ENCODE measurements around the gene FOXJ1. TPM values are rescaled to one million over a fixed set of nuclear protein-coding genes. Genes with fewer than 3 reads are reported as not detected.

Gene FOXJ1
- total and polyA plus RNA-seq, 2 donors from 2014 or later = 3.4 to 6.8 TPM

DNA sequence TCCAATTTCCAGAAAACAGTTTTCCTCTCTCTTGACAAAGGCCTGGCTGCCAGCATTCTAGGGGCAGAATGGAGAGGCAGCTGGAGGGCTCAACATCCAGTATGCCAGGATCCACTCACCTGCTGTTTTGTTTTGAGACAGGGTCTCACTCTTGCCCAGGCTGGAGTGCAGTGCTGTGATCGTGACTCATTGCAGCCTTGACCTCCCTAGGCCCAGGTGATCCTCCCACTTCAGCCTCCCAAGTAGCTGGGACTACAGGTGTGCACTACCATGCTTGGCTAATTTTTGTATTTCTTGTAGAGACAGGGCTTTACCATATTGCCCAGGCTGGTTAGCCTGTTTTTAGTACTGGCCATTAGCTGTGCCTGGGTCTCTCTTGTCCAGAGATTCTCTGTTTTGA is 29.1 kb upstream of the FOXJ1 start:
- Histone ChIP-seq H3K9me3 (ENCODE audit: control insufficient read depth in 2 of 3, insufficient read depth in 1 of 3, low read length in 3 of 3) (no peaks in the 10 kb centered on the region), H3K4me1 (ENCODE audit: control insufficient read depth in 2 of 3, insufficient read depth in 2 of 3, low read depth in 1 of 3, low read length in 3 of 3) (no peaks in the 10 kb centered on the region), H3K9ac (ENCODE audit: low read length in 3 of 3) (no peak overlapping the region), H3K27me3 (ENCODE audit: control insufficient read depth, insufficient read depth, low read length) (no peaks in the 10 kb centered on the region), H3K4me3 (ENCODE audit: low read length in 3 of 3) (no peak overlapping the region), H3K36me3 (ENCODE audit: control insufficient read depth in 2 of 3, insufficient read depth in 3 of 3, low read length in 3 of 3) (no peaks in the 10 kb centered on the region), H3K27ac (ENCODE audit: low read depth in 2 of 2, low read length in 2 of 2) (no peak overlapping the region)
- no peak for DNase-seq
- FAIRE-seq = no peak
- no peak for TF ChIP-seq CTCF (IDR thresholded peaks at IDR 0.05; ENCODE audit: borderline replicate concordance, extremely low read depth, insufficient read depth)
- intact Hi-C loops (cut with DNase I) = no loop called here

DNA sequence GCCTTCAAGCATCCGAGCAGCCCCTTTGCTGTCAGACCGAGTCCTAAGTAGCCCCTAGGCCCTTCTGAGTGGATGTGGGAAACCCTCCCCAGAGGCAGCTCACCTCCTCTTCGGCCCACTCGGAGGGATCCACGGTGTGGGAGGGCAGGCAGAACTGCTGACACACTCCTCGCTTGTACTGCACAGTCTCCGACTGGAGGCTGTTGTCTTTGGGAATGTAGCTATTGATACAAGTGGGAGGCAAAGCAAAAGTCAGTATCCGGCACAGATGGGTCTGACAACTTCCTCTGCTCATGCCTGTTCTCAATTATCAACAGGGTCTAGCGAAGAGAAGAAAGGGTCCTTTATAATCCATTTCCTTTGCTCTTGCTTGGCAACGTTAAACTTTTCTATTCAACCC is 25.9 kb upstream of the FOXJ1 start:
- Histone ChIP-seq H3K27me3 (ENCODE audit: control insufficient read depth, insufficient read depth, low read length) (no peaks in the 10 kb centered on the region), H3K36me3 (ENCODE audit: control insufficient read depth in 2 of 3, insufficient read depth in 3 of 3, low read length in 3 of 3) (no peaks in the 10 kb centered on the region), H3K27ac (ENCODE audit: low read depth in 2 of 2, low read length in 2 of 2) (no peak overlapping the region), H3K9ac (ENCODE audit: low read length in 3 of 3) (no peak overlapping the region), H3K4me1 (ENCODE audit: control insufficient read depth in 2 of 3, insufficient read depth in 2 of 3, low read depth in 1 of 3, low read length in 3 of 3) (peaks cover 0 to 5% (median 0%) of the 10 kb centered on the region in 3 donors), H3K9me3 (ENCODE audit: control insufficient read depth in 2 of 3, insufficient read depth in 1 of 3, low read length in 3 of 3) (no peaks in the 10 kb centered on the region), H3K4me3 (ENCODE audit: low read length in 3 of 3) (no peak overlapping the region)
- TF ChIP-seq CTCF (IDR thresholded peaks at IDR 0.05; ENCODE audit: borderline replicate concordance, extremely low read depth, insufficient read depth) = no peak
- intact Hi-C loops (cut with DNase I) = loop anchor here (10.0 kb wide), 1 partner anchor 58 kb away; no protein-coding TSS in a partner anchor
- DNase-seq = no peak
- FAIRE-seq = no peak

- no peaks in the 10 kb centered on the region for H3K36me3 ChIP-seq (ENCODE audit: control insufficient read depth in 2 of 3, insufficient read depth in 3 of 3, low read length in 3 of 3)
- no peak for TF ChIP-seq CTCF (IDR thresholded peaks at IDR 0.05; ENCODE audit: borderline replicate concordance, extremely low read depth, insufficient read depth)
- H3K9ac ChIP-seq (ENCODE audit: low read length in 3 of 3) = no peak overlapping the region
- H3K4me3 ChIP-seq (ENCODE audit: low read length in 3 of 3) = no peak overlapping the region
- H3K27me3 ChIP-seq (ENCODE audit: control insufficient read depth, insufficient read depth, low read length) = no peaks in the 10 kb centered on the region
- H3K9me3 ChIP-seq (ENCODE audit: control insufficient read depth in 2 of 3, insufficient read depth in 1 of 3, low read length in 3 of 3) = no peaks in the 10 kb centered on the region
- peaks cover 0 to 12% (median 0%) of the 10 kb centered on the region in 3 donors for H3K4me1 ChIP-seq (ENCODE audit: control insufficient read depth in 2 of 3, insufficient read depth in 2 of 3, low read depth in 1 of 3, low read length in 3 of 3)
- DNase-seq = no peak
- no peak overlapping the region for H3K27ac ChIP-seq (ENCODE audit: low read depth in 2 of 2, low read length in 2 of 2)
- intact Hi-C loops (cut with DNase I) = loop anchor here (10.0 kb wide), 1 partner anchor 59 kb away; no protein-coding TSS in a partner anchor
- no peak for FAIRE-seq
These were observed 25.1 kb upstream of the FOXJ1 start for GRCh38 chr17:76166168-76166567.

GRCh38 chr17:76164331-76164730 is 23.3 kb upstream of the FOXJ1 start:
- H3K27ac ChIP-seq (ENCODE audit: low read depth in 2 of 2, low read length in 2 of 2) = no peak overlapping the region
- no peak overlapping the region for H3K9ac ChIP-seq (ENCODE audit: low read length in 3 of 3)
- DNase-seq (no peak), FAIRE-seq (no peak)
- intact Hi-C loops (cut with DNase I) = loop anchor here (10.0 kb wide), 1 partner anchor 60 kb away; no protein-coding TSS in a partner anchor
- no peaks in the 10 kb centered on the region for H3K27me3 ChIP-seq (ENCODE audit: control insufficient read depth, insufficient read depth, low read length)
- peaks cover 0 to 21% (median 0%) of the 10 kb centered on the region in 3 donors for H3K4me1 ChIP-seq (ENCODE audit: control insufficient read depth in 2 of 3, insufficient read depth in 2 of 3, low read depth in 1 of 3, low read length in 3 of 3)
- TF ChIP-seq CTCF (IDR thresholded peaks at IDR 0.05; ENCODE audit: borderline replicate concordance, extremely low read depth, insufficient read depth) = no peak
- H3K36me3 ChIP-seq (ENCODE audit: control insufficient read depth in 2 of 3, insufficient read depth in 3 of 3, low read length in 3 of 3) = no peaks in the 10 kb centered on the region
- no peak overlapping the region for H3K4me3 ChIP-seq (ENCODE audit: low read length in 3 of 3)
- no peaks in the 10 kb centered on the region for H3K9me3 ChIP-seq (ENCODE audit: control insufficient read depth in 2 of 3, insufficient read depth in 1 of 3, low read length in 3 of 3)

Data from kidney (tissue), 14 donors.